Activated CD4-positive, alpha-beta T cell treated with anti-CD3 and anti-CD28 coated beads, Interleukin-2, amount 50 U/mL, for 1 hour (primary cell): ENCODE data around the gene DIS3L.
"Not testable (repeated sequence)": the region's sequence is repeated elsewhere in the genome, so short reads cannot be mapped to it uniquely, and the experiment has no call there.

Experiments used
- DNase-seq: peaks from one replicate; pipeline ENCODE4 v3.0.0-alpha.2; 2020

DIS3L gene

GRCh38 chr15:66323312-66323928 is 30.1 kb downstream of the DIS3L start:
- DNase-seq: no peak

- DNase-seq: no peak
These were observed 32.7 kb downstream of the DIS3L start for GRCh38 chr15:66326051-66326450.

GRCh38 chr15:66327736-66328135 is 34.4 kb downstream of the DIS3L start:
- no peak for DNase-seq

- no peak for DNase-seq
These were observed 35.4 kb downstream of the DIS3L start for GRCh38 chr15:66328771-66329170.

GRCh38 chr15:66348530-66348929 is 55.2 kb downstream of the DIS3L start:
- not testable (repeated sequence) for DNase-seq

GRCh38 chr15:66356077-66356358 is 62.6 kb downstream of the DIS3L start:
- DNase-seq: no peak

- DNase-seq: peak; percentile 97
These were observed 63.2 kb downstream of the DIS3L start, which contains the start of gene TIPIN for GRCh38 chr15:66356359-66357236. TSS of gene TIPIN (minus strand) at chr15:66356685. CDS start at chr15:66352947, 3,738 bp downstream.

GRCh38 chr15:66359740-66360139 is 66.4 kb downstream of the DIS3L start:
- no peak for DNase-seq

- DNase-seq: not testable (repeated sequence)
These were observed 68.5 kb downstream of the DIS3L start for GRCh38 chr15:66361745-66362460.

- DNase-seq: no peak
These were observed 69.4 kb downstream of the DIS3L start for GRCh38 chr15:66362776-66363175.

- DNase-seq: no peak
These were observed 71.7 kb downstream of the DIS3L start for GRCh38 chr15:66364944-66365528.

GRCh38 chr15:66369773-66370651 is 76.6 kb downstream of the DIS3L start:
- DNase-seq: no peak

- DNase-seq: no peak
These were observed 80.8 kb downstream of the DIS3L start for GRCh38 chr15:66374179-66374578.

- DNase-seq: no peak
These were observed 85.6 kb downstream of the DIS3L start for GRCh38 chr15:66378814-66379430.

GRCh38 chr15:66381376-66381775 is 88.0 kb downstream of the DIS3L start:
- DNase-seq: not testable (repeated sequence)
